GM10847 (cell line): ENCODE results near the gene SLC35A1.

Experiments used
- POLR2A ChIP-seq: IDR thresholded peaks from 2 replicates; pipeline ENCODE4 v1.6.1; 2011; ENCODE audit not compliant: insufficient read length; ENCODE audit errors: extremely low read depth

The SLC35A1 gene

DNA sequence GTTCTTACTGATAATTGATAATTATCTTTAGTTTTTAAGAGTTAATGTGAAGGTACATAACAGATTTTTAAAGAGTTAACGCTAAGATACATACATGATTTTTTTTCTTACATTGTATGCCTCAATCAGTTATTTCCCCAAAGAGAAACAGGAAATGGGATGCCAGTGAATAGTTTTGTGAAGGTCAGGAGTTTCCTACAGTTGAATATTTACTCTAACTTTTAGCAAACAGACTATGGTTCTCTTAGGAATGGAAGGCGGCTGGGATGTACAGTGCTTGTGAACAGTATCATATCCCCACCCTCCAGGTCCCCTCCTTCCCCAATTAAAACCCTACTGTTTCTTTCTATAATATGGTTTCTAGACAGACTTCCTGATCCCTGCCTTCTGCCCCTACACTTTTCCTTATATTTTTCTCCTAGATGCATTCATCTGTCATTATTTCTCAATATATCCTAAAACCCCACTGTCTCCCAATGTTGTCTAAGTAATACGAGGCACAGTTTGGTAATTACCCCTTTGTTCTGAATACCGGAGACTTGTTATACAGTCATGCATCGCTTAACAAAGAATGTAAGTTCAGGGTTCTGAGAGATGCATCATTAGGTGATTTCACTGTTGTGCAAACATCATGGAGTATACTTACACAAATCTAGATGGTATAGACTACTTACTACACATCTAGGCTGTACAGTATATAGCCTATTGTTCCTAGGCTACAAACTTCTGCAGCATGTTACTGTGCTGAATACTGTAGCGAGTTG is 29.2 kb downstream of the SLC35A1 start:
- TF ChIP-seq POLR2A = no peak

- no peak for TF ChIP-seq POLR2A
Measured at GRCh38 chr6:87504441-87504840, 31.7 kb downstream of the SLC35A1 start.

DNA sequence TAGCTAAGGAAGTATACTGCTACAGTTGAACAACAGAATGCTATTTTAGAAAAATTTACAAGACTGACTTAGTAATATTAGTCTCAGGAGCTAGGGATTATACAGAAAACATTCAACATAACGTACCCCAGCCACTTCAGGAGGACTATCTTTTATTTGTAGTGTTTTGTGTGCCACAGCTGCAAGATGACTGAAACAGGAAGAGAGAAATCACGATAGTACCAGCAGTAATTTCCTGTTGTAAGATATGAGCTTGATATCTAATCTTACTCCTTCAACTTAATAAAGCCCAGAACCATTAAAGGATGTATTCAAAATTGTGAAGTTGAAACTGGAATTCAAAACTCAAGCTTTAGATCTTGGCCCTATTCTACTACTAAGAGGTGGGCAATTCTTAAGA is 42.1 kb downstream of the SLC35A1 start:
- no peak for TF ChIP-seq POLR2A

- TF ChIP-seq POLR2A = no peak
Measured at GRCh38 chr6:87518453-87518852, 45.7 kb downstream of the SLC35A1 start.

DNA sequence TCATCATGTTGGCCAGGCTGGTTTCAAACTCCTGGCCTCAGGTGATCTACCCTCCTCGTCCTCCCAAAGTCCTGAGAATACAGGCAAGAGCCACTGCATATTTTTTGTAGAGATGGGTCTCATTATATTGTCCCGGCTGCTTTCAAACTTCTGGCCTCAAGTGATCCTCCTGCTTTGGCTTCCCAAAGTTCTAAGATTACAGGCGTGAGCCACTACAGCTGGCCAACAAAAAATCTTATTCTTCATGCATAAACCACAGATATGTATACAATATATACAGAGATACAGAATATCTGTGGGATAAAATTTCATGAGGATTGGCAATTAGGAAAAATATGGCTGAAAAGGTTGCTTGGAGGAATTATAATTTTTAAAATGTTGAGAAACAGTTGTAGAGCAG is 49.9 kb downstream of the SLC35A1 start:
- TF ChIP-seq POLR2A = no peak

GRCh38 chr6:87529221-87529620 is 56.4 kb downstream of the SLC35A1 start:
- TF ChIP-seq POLR2A = no peak

GRCh38 chr6:87534377-87535047 is 61.7 kb downstream of the SLC35A1 start:
- no peak for TF ChIP-seq POLR2A

DNA sequence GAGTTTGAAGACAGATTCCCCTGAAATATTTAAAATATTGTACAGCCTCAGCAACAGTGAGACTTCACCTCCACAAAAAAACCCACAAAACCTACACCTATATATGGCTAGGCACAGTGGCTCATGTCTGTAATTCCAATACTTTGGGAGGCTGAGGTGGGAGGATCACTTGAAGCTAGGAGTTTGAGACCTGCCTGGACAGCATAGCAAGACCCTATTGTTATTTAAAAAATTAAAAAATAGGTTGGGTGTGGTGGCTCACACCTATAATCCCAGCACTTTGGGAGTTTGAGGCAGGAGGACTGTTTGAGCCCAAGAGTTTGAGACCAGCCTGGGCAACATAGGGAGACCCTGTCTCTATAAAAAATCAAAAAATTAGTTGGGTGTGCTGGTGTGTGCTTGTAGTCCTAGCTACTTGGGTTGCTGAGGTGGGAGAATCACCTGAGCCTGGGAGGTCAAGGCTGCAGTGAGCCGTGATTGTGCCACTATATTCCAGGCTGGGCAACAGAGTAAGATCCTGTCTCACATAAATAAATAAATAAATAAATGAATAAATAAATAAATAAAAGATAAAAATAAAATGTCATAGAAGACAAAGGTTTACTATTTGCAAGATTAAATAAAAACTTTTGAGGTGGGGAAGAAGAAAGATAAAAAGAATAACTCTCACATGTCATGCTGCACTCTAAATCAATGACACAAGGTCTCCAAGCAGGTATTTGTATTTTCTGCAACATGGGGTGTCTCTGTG is 65.9 kb downstream of the SLC35A1 start:
- no peak for TF ChIP-seq POLR2A

GRCh38 chr6:87539554-87539953 is 66.8 kb downstream of the SLC35A1 start:
- no peak for TF ChIP-seq POLR2A

DNA sequence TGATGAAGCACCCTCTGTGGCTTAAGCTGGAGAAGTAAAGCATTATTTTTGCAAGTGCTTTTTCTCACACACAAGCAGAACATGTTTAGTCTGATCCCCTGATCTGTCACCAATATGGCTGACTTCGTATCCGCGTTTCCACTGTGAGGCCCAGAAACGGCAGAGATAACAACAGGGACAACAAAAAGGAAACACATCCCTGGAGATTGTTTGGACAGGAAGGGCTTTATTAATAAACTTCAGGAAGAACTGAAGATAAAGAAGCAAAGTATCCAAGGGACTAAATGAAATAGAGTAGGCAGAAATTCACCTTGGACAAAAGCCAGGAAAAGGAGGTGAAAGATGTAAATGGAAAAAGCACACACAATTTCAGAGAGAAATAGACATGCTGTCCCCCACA is 67.8 kb downstream of the SLC35A1 start:
- TF ChIP-seq POLR2A = no peak

DNA sequence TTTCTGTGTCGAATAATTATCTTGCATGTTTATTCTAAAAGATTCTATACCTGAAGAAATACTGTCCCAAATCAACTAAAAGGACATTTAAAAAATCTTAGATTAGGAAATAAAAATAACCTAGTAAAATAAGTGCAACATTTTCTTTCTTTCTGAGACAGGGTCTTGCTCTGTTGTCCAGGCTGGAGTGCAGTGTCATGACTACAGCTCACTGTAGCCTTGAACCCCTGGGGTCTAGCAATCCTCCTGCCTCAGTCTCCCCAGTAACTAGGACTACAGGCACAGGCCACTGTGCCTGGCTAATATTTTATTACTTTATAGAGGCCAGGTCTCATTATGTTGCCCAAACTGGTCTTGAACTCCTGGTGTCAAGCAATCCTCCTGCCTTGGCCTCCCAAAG is 68.3 kb downstream of the SLC35A1 start:
- TF ChIP-seq POLR2A = no peak

- TF ChIP-seq POLR2A = no peak
Measured at GRCh38 chr6:87541744-87542143, 69.0 kb downstream of the SLC35A1 start.

- no peak for TF ChIP-seq POLR2A
Measured at GRCh38 chr6:87543696-87544473, 71.1 kb downstream of the SLC35A1 start.

GRCh38 chr6:87544474-87544735 is 71.6 kb downstream of the SLC35A1 start:
- no peak for TF ChIP-seq POLR2A

DNA sequence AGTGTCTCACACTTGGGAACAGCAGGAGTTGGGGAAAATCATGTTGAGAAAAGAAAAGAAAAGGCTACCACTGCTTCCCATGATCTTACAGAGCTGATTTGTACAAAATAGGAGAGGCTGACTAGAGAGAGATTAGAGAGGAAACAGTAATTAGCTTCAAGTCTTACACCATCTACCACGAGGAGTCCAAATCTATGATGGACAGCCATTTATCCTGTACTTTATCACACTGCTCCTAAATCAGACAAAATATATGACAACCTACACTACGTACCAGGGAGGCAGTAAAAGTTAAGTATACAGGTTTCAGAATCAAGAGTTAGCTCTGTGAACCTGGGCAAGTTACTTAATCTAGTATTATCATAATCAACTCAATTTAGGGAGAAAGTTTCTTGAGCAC is 79.0 kb downstream of the SLC35A1 start:
- no peak for TF ChIP-seq POLR2A
